GM12878 (cell line): ENCODE measurements around the gene EIF2D. TPM values are rescaled to one million over a fixed set of nuclear protein-coding genes. Genes with fewer than 3 reads are reported as not detected.

Experiments
- ATAC-seq: fragments of 200-7000 bp; cut with Tn5 transposase; 3 replicates; pipeline ENCODE4 v1.9.1; 2020; ENCODE audit warnings: mild to moderate bottlenecking, moderate library complexity
- BruUV-seq: library from RNA; stranded (reverse); fragments of 400-500 nt; replicated peaks from 2 replicates; lab custom pipeline; 2021; lab: Mats Ljungman, UMichigan
- CTCF ChIA-PET: fragments of 300-600 bp; sonication (Branson Sonifier 250); formaldehyde crosslinking; extraction: SDS; loops from one replicate; lab custom pipeline; 2021; ENCODE audit warnings: inconsistent platforms; lab: Yijun Ruan, JAX
- POLR2A ChIA-PET: fragments of 350-600 bp; formaldehyde crosslinking; extraction: SDS; loops from one replicate; lab custom pipeline; 2021; ENCODE audit warnings: inconsistent platforms; lab: Charles Lee
- RAD21 ChIA-PET: fragments of 300-600 bp; sonication (Branson Sonifier 250); formaldehyde crosslinking; loops from one replicate; lab custom pipeline; 2023; ENCODE audit warnings: antibody characterized with exemption; ENCODE audit not compliant: unreplicated experiment; lab: Charles Lee
- SMC1A ChIA-PET: fragments of 300-600 bp; sonication (Branson Sonifier 250); formaldehyde crosslinking; loops from one replicate; lab custom pipeline; 2023; ENCODE audit not compliant: unreplicated experiment, uncharacterized antibody; lab: Charles Lee
- DNase-seq: peaks from one replicate; pipeline ENCODE4 v3.0.0-alpha.2; 2011; ENCODE audit warnings: low read depth, low spot score
- FAIRE-seq: peaks from 3 replicates; lab custom pipeline; 2011; peaks lifted over from hg19 to GRCh38; lab: Jason Lieb, UNC
- H2AFZ ChIP-seq: 2 replicates; pipeline ENCODE4 v1.6.0; 2011; ENCODE audit warnings: low read depth, low read length, control low read depth; ENCODE audit not compliant: control insufficient read depth
- H3K27ac ChIP-seq: 2 replicates; pipeline ENCODE4 v1.5.1; 2011; ENCODE audit warnings: control low read depth; ENCODE audit not compliant: control insufficient read depth, insufficient read depth
- H3K27me3 ChIP-seq, 2 experiments: replicated peaks in 1 of 2; 2 replicates each; pipeline versions ENCODE4 v1.6.0 to v1.6.1; 2011; ENCODE audit warnings: low read length in 1 of 2; ENCODE audit not compliant: control insufficient read depth in 2 of 2, insufficient read depth in 2 of 2
- H3K36me3 ChIP-seq, 2 experiments: 2 replicates each; pipeline ENCODE4 v1.5.1; 2011; ENCODE audit warnings: low read length in 1 of 2; ENCODE audit not compliant: control insufficient read depth in 2 of 2, insufficient read depth in 2 of 2
- H3K4me1 ChIP-seq: 2 replicates; pipeline ENCODE4 v1.6.1; 2011; ENCODE audit warnings: mild to moderate bottlenecking, low read length, moderate library complexity, mixed read lengths; ENCODE audit not compliant: control insufficient read depth, insufficient read depth
- H3K4me2 ChIP-seq: 2 replicates; pipeline ENCODE4 v1.6.0; 2011; ENCODE audit warnings: control low read depth; ENCODE audit not compliant: control insufficient read depth, insufficient read depth
- H3K4me3 ChIP-seq: fragments of 200-600 bp; sonication (generic); 2 replicates; pipeline ENCODE4 v1.5.1; 2016
- H3K79me2 ChIP-seq: 2 replicates; pipeline ENCODE4 v1.6.0; 2011; ENCODE audit warnings: low read length; ENCODE audit not compliant: control insufficient read depth, insufficient read depth
- H3K9ac ChIP-seq: 2 replicates; pipeline ENCODE4 v1.8.0; 2011; ENCODE audit warnings: low read length, control low read depth, mixed read lengths; ENCODE audit not compliant: control insufficient read depth, insufficient read depth
- H3K9me3 ChIP-seq: replicated peaks from 3 replicates; pipeline ENCODE4 v1.5.1; 2011; ENCODE audit warnings: mild to moderate bottlenecking, low read length; ENCODE audit not compliant: control insufficient read depth, insufficient read depth
- H4K20me1 ChIP-seq: 2 replicates; pipeline ENCODE4 v1.6.0; 2011; ENCODE audit not compliant: control insufficient read depth, insufficient read depth
- GABPA ChIP-seq: IDR thresholded peaks from 2 replicates; pipeline ENCODE4 v1.6.1; 2014; ENCODE audit warnings: antibody characterized with exemption, low read depth, mild to moderate bottlenecking, inconsistent platforms
- IKZF1 ChIP-seq: fragments of 450-650 bp; conservative IDR thresholded peaks from 2 replicates; pipeline ENCODE4 v1.6.1; 2017; ENCODE audit warnings: antibody characterized with exemption, mild to moderate bottlenecking
- KLF5 ChIP-seq: fragments of 450-650 bp; IDR thresholded peaks from 2 replicates; pipeline ENCODE4 v1.6.1; 2014; ENCODE audit warnings: mild to moderate bottlenecking; ENCODE audit not compliant: partially characterized antibody
- NKRF ChIP-seq: fragments of 450-650 bp; conservative IDR thresholded peaks from 2 replicates; pipeline ENCODE4 v1.6.1; 2017; ENCODE audit warnings: mild to moderate bottlenecking, moderate library complexity
- RB1 ChIP-seq: fragments of 450-650 bp; formaldehyde crosslinking; IDR thresholded peaks from 2 replicates; pipeline ENCODE4 v1.6.1; 2017; ENCODE audit warnings: mild to moderate bottlenecking, borderline replicate concordance
- RFX5 ChIP-seq: IDR thresholded peaks from 2 replicates; pipeline ENCODE4 v1.6.1; 2011; ENCODE audit warnings: low read depth, low read length, improper control_type of control experiment
- WGBS: methylation state at CpG from one replicate; pipeline ENCODE4 v1.1.6; 2016; ENCODE audit warnings: low lambda C conversion rate; ENCODE audit not compliant: insufficient replicate concordance, insufficient coverage; ENCODE audit errors: missing lambda C conversion rate; 5-methylcytosine and 5-hydroxymethylcytosine counted together
- in situ Hi-C: fragments of 300-500 bp; cut with MboI; formaldehyde crosslinking; loops from 9 replicates; pipeline ENCODE4 v1.14.3; 2018; ENCODE audit warnings: mixed read lengths
- intact Hi-C: fragments of 100-400 bp; cut with micrococcal nuclease; formaldehyde crosslinking; loops from one replicate; pipeline ENCODE4 v1.14.2; 2022; ENCODE audit not compliant: unreplicated experiment
- polyA plus RNA-seq, 11 experiments: library from polyadenylated mRNA; depleted of rRNA in 4 of 11; unstranded in 6 of 11; stranded (reverse) in 5 of 11; fragments of >200 nt; fragmentation: Nextera tagmentation in 4 of 11; fragmentation: Illumina TruSeq in 1 of 11; extraction: Ambion mirVana in 4 of 11; extraction: Trizol in 1 of 11; gene quantifications; 1 replicate in 1 of 11; 2 replicates in 10 of 11; pipeline versions ENCODE4 v1.2.1 to v1.2.3, GENCODE V29; 2011 to 2016; ENCODE audit warnings: inconsistent platforms in 2 of 11, missing spikeins in 2 of 11, low read depth in 1 of 11
- total RNA-seq, 4 experiments: library from RNA; depleted of rRNA in 3 of 4; stranded (reverse); fragments of >200 nt in 3 of 4; fragmentation: Illumina TruSeq in 1 of 4; extraction: Trizol in 1 of 4; gene quantifications; 2 replicates each; pipeline versions ENCODE4 v1.2.1 to v1.2.3, GENCODE V29; 2013 to 2021
- TF ChIP-seq, protein P1 (sequence below): fragments of 450-650 bp; IDR thresholded peaks from 2 replicates; pipeline ENCODE4 v1.6.1; 2017; ENCODE audit warnings: antibody characterized with exemption, mild to moderate bottlenecking, moderate library complexity
- TF ChIP-seq, protein P2 (sequence below): IDR thresholded peaks from 2 replicates; pipeline ENCODE4 v1.6.1; 2012; ENCODE audit warnings: low read length, inconsistent platforms

Gene EIF2D
- total and polyA plus RNA-seq, 10 of the 15 experiments (the other 5 are each of a cell fraction or from before 2014, with no cell fraction given), result 65.2 to 133 (median 79.0) TPM

GRCh38 chr1:206568256-206568655 lies 44.0 kb downstream of the EIF2D start (continued):
- no peak for TF ChIP-seq NKRF
- no peak for TF ChIP-seq RFX5
- TF ChIP-seq, protein P1, sequence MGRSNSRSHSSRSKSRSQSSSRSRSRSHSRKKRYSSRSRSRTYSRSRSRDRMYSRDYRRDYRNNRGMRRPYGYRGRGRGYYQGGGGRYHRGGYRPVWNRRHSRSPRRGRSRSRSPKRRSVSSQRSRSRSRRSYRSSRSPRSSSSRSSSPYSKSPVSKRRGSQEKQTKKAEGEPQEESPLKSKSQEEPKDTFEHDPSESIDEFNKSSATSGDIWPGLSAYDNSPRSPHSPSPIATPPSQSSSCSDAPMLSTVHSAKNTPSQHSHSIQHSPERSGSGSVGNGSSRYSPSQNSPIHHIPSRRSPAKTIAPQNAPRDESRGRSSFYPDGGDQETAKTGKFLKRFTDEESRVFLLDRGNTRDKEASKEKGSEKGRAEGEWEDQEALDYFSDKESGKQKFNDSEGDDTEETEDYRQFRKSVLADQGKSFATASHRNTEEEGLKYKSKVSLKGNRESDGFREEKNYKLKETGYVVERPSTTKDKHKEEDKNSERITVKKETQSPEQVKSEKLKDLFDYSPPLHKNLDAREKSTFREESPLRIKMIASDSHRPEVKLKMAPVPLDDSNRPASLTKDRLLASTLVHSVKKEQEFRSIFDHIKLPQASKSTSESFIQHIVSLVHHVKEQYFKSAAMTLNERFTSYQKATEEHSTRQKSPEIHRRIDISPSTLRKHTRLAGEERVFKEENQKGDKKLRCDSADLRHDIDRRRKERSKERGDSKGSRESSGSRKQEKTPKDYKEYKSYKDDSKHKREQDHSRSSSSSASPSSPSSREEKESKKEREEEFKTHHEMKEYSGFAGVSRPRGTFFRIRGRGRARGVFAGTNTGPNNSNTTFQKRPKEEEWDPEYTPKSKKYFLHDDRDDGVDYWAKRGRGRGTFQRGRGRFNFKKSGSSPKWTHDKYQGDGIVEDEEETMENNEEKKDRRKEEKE, result no peak
- TF ChIP-seq KLF5, result no peak
- no peak for TF ChIP-seq RB1
- no peak for TF ChIP-seq GABPA

DNA sequence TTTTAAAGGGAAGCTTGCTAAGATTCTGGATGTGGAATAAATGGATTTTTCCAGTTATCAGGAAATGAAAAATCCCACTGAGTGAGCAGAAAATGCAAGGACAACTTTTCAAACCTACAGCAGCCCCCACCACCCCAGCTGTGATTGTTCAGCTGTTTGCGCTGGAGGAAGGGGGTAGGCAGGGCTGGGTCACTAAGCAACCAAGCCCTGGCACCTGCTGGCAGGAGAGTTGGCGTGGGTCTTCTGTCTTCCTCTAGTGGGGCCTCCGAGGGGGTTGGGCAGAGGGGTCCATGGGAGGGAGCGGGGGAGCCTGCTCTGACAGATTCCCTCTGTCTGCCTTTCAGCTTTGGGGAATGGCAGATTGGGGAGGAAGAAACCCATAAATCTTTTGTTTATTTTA lies 45.3 kb downstream of the EIF2D start:
- RAD21 ChIA-PET, result interaction anchor here (1.1 to 4.8 kb wide), 4 partner anchors 11 to 88 kb away, joined by 4 to 57 read pairs (median 10); no protein-coding TSS in a partner anchor
- Histone ChIP-seq H3K4me1 (peaks cover 52% of the 10 kb centered on the region), H3K9ac (no peak overlapping the region)
- no peak for DNase-seq
- FAIRE-seq, result no peak
- CTCF ChIA-PET, result interaction anchor here (0.8 to 18.4 kb wide), 10 partner anchors 10 to 321 kb away, joined by 3 to 330 read pairs (median 4); partner anchors contain the start of gene RASSF5
- POLR2A ChIA-PET, result interaction anchor here (0.8 to 9.0 kb wide), 2 partner anchors 10 to 22 kb away, joined by 3 to 117 read pairs; no protein-coding TSS in a partner anchor
- TF ChIP-seq IKZF1, result no peak
- TF ChIP-seq, protein P2, sequence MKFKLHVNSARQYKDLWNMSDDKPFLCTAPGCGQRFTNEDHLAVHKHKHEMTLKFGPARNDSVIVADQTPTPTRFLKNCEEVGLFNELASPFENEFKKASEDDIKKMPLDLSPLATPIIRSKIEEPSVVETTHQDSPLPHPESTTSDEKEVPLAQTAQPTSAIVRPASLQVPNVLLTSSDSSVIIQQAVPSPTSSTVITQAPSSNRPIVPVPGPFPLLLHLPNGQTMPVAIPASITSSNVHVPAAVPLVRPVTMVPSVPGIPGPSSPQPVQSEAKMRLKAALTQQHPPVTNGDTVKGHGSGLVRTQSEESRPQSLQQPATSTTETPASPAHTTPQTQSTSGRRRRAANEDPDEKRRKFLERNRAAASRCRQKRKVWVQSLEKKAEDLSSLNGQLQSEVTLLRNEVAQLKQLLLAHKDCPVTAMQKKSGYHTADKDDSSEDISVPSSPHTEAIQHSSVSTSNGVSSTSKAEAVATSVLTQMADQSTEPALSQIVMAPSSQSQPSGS, result no peak
- TF ChIP-seq, all 136 proteins: peak for 0
- ATAC-seq, result no peak
- H3K27ac ChIP-seq, result no peak overlapping the region
- no TSS peak for BruUV-seq
- WGBS, result 84% methylated on average over 4 of the region's 4 CpGs
- H3K79me2 ChIP-seq, result peaks cover 97% of the 10 kb centered on the region
- intact Hi-C loops, result no loop called here
- H4K20me1 ChIP-seq, result peaks cover 12% of the 10 kb centered on the region
- SMC1A ChIA-PET, result interaction anchor here (1.1 to 21.1 kb wide), 6 partner anchors 11 to 41 kb away, joined by 3 to 476 read pairs (median 7); no protein-coding TSS in a partner anchor
- H2AFZ ChIP-seq, result no peak overlapping the region
- H3K27me3 ChIP-seq, result no peaks in the 10 kb centered on the region
- H3K9me3 ChIP-seq, result no peaks in the 10 kb centered on the region
- in situ Hi-C loops, result no loop called here
- H3K4me2 ChIP-seq, result peak overlapping the region; percentile 78; the same call in 1 of the 2 replicates
- H3K4me3 ChIP-seq, result no peak overlapping the region
- peaks cover 10 to 63% of the 10 kb centered on the region in 2 experiments for H3K36me3 ChIP-seq
